ENCODE results near the gene PADI4. TPM values are rescaled to one million over a fixed set of nuclear protein-coding genes. Genes with fewer than 3 reads are reported as not detected.

The PADI4 gene
- total RNA-seq, 1 donor from 2014 or later = not detected

DNA sequence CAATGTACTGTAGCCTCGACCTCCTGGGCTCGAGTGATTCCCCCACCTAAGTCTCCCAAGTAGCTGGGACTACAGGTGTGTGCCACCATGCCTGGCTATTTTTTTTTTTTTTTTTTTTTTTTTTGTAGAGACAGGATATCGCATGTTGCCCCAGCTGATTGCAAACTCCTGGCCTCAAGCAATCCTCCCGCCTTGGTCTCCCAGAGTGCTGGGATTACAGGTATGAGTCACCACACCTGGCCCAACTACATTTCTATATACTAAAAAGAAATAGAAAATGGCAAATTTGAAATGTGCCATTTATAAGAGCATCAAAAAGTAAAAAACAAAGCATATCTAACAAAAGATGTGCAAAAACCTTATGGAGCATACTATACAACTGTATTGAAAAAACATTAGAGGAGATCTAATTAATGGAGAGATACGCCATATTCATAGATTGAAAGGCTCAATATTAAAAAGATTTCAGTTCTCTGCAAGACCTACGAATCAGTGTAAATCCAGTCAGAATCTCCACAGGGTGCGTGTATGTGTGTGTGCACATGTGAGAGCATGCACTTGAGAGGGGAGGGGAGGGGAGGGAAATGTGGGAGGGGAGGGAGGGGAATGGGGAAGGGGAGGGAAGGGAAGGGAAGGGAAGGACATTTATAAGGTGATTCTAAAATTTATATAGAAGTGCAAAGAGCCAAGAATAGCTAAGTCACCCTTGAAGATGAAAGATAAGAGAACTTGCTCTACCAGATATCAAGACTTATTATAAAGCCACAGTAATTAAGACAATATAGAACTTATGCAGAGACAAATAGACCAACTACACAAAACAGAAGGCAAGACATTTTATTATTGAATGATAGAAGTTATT lies 15.5 kb upstream of the PADI4 start:
- Histone ChIP-seq H3K27me3 (no peaks in the 10 kb centered on the region), H3K9me3 (no peaks in the 10 kb centered on the region), H3K4me3 (no peak overlapping the region), H3K27ac (no peak overlapping the region), H3K4me1 (no peaks in the 10 kb centered on the region), H3K36me3 (no peaks in the 10 kb centered on the region)
- intact Hi-C loops (cut with DNase I) = no loop called here
- no peak for DNase-seq (ENCODE audit: low spot score in 2 of 2)
- TF ChIP-seq, protein P1, sequence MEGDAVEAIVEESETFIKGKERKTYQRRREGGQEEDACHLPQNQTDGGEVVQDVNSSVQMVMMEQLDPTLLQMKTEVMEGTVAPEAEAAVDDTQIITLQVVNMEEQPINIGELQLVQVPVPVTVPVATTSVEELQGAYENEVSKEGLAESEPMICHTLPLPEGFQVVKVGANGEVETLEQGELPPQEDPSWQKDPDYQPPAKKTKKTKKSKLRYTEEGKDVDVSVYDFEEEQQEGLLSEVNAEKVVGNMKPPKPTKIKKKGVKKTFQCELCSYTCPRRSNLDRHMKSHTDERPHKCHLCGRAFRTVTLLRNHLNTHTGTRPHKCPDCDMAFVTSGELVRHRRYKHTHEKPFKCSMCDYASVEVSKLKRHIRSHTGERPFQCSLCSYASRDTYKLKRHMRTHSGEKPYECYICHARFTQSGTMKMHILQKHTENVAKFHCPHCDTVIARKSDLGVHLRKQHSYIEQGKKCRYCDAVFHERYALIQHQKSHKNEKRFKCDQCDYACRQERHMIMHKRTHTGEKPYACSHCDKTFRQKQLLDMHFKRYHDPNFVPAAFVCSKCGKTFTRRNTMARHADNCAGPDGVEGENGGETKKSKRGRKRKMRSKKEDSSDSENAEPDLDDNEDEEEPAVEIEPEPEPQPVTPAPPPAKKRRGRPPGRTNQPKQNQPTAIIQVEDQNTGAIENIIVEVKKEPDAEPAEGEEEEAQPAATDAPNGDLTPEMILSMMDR (IDR thresholded peaks at IDR 0.05) = no peak

DNA sequence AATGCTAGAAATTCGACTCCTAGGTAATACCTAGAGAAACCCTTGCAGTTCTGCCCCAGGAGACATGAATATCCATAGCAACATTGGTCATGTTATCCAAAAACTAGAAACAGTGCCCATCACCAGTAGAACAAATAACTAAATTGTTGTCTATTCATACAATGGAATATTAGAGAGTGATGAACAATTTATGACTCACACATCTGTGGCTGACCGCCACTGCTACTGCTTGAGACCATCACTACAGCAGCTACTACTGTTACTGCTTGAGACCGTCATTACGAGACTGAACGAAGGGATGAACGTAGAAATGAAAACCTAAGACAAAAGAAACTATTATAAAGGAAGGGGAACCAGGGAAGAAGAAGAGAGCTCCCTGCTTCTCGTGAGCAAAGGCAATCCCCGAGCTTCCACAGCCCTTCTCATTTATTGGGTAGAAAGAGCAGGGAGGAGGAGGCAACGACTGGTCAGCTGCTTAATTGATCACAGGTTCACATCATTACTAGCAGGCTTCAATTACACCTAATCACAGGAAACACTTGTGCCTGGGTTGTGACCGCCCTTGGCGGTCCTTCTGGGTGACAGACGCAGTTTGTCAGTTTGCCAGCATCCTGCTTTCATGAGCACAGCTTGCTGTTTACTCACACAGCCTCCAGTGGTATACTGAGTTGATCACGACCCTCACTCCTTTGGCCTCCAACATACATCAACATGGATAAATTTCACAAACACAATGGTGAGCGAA lies 14.1 kb upstream of the PADI4 start:
- no peak overlapping the region for H3K27ac ChIP-seq
- H3K4me1 ChIP-seq = no peaks in the 10 kb centered on the region
- TF ChIP-seq, protein P1 (IDR thresholded peaks at IDR 0.05) = no peak
- H3K4me3 ChIP-seq = no peak overlapping the region
- H3K9me3 ChIP-seq = peaks cover 0 to 3% of the 10 kb centered on the region in 2 donors
- intact Hi-C loops (cut with DNase I) = no loop called here
- H3K27me3 ChIP-seq = no peaks in the 10 kb centered on the region
- DNase-seq (ENCODE audit: low spot score in 2 of 2) = no peak
- no peaks in the 10 kb centered on the region for H3K36me3 ChIP-seq

DNA sequence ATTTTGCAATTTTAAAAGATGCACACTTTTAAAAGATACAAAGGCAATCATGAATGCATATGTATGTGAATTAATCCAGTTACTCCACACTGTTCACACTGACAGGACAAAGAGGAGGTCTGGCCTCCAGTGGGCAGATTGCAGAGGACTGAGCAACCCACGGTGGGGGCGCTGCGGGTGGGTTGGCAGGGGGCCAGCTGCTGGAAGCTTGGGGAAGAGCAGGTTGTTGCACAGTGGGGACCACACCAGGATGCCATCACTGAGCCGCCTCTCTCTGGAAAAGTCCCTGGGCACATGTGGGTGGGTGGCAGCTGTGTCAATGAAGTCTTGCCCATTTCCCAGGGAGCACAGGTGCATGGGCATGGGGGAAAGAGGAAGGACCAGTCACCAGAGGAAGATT lies 12.7 kb upstream of the PADI4 start:
- intact Hi-C loops (cut with DNase I) = no loop called here
- Histone ChIP-seq H3K27me3 (no peaks in the 10 kb centered on the region), H3K27ac (no peak overlapping the region), H3K9me3 (peaks cover 0 to 7% of the 10 kb centered on the region in 2 donors), H3K36me3 (no peaks in the 10 kb centered on the region), H3K4me3 (no peak overlapping the region), H3K4me1 (no peaks in the 10 kb centered on the region)
- DNase-seq (ENCODE audit: low spot score in 2 of 2) = no peak
- TF ChIP-seq, protein P1 (IDR thresholded peaks at IDR 0.05) = no peak

DNA sequence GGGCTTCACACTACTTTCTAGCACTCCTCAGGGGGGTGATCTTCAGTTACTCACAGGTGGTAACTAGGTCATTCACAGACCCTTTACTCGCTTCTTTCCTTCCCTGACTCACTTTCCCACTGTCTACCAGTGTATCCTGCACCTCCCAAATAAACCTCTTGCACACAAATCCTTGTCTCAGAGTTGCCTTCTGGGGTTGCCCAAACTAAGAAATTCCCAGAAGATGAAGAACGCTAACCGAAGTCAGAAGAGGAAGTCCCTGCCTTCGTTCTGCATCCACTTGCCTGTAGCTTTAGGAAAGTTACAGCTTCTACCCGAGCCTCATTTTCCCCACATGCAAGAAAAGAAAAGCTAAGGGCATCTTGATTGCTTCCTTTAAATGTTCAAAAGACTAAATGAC lies 11.9 kb upstream of the PADI4 start:
- Histone ChIP-seq H3K27me3 (no peaks in the 10 kb centered on the region), H3K4me1 (no peaks in the 10 kb centered on the region), H3K36me3 (no peaks in the 10 kb centered on the region), H3K27ac (no peak overlapping the region), H3K4me3 (no peak overlapping the region), H3K9me3 (peaks cover 0 to 7% of the 10 kb centered on the region in 2 donors)
- DNase-seq (ENCODE audit: low spot score in 2 of 2) = no peak
- TF ChIP-seq, protein P1 (IDR thresholded peaks at IDR 0.05) = no peak
- intact Hi-C loops (cut with DNase I) = no loop called here

DNA sequence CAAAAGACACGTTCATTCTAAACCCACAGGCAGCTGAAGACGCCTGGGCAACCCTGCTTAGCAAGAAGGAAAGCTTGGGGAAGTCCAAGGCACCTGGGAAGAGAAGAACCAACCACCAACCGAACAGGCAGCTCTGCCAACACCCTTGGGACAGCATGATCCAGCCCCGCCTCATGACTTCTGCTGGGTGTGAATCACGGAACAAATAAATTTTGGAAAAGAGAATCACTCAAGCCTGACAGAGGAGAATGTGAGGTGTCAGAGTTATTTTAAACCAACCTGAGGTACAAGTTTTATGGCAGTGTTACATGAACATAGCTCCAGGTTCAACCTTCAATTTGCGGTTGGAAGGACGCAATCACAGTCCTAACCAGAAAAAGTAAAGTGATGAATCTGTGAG lies 10.0 kb upstream of the PADI4 start:
- no peak overlapping the region for H3K4me3 ChIP-seq
- peaks cover 0 to 12% of the 10 kb centered on the region in 2 donors for H3K9me3 ChIP-seq
- H3K36me3 ChIP-seq = no peaks in the 10 kb centered on the region
- H3K27me3 ChIP-seq = no peaks in the 10 kb centered on the region
- intact Hi-C loops (cut with DNase I) = no loop called here
- TF ChIP-seq, protein P1 (IDR thresholded peaks at IDR 0.05) = no peak
- H3K27ac ChIP-seq = no peak overlapping the region
- DNase-seq (ENCODE audit: low spot score in 2 of 2) = no peak
- H3K4me1 ChIP-seq = no peaks in the 10 kb centered on the region
